ENCODE measurements around the gene NR1I2.

Gene NR1I2

GRCh38 chr3:119778811-119779210 lies 3.1 kb upstream of the NR1I2 start:
- no peak for DNase-seq (ENCODE audit: low read depth in 1 of 2, low spot score in 1 of 2)

GRCh38 chr3:119779731-119780383 lies 2.0 kb upstream of the NR1I2 start:
- no peak for DNase-seq (ENCODE audit: low read depth in 1 of 2, low spot score in 1 of 2)

GRCh38 chr3:119782460-119782859 lies 559 bp downstream of the NR1I2 start:
- DNase-seq (ENCODE audit: low read depth in 1 of 2, low spot score in 1 of 2), result no peak

- DNase-seq (ENCODE audit: low read depth in 1 of 2, low spot score in 1 of 2), result no peak
Observed at GRCh38 chr3:119783255-119783654, 1.4 kb downstream of the NR1I2 start.

- DNase-seq (ENCODE audit: low read depth in 1 of 2, low spot score in 1 of 2), result no peak
Observed at GRCh38 chr3:119783883-119784282, 2.0 kb downstream of the NR1I2 start.

GRCh38 chr3:119786409-119786808 lies 4.5 kb downstream of the NR1I2 start:
- DNase-seq (ENCODE audit: low read depth in 1 of 2, low spot score in 1 of 2), result no peak

GRCh38 chr3:119790369-119790768 lies 8.5 kb downstream of the NR1I2 start:
- DNase-seq (ENCODE audit: low read depth in 1 of 2, low spot score in 1 of 2), result no peak

GRCh38 chr3:119792270-119792669 lies 10.4 kb downstream of the NR1I2 start:
- DNase-seq (ENCODE audit: low read depth in 1 of 2, low spot score in 1 of 2), result no peak

- DNase-seq (ENCODE audit: low read depth in 1 of 2, low spot score in 1 of 2), result no peak
Observed at GRCh38 chr3:119794401-119794800, 12.5 kb downstream of the NR1I2 start.

- no peak for DNase-seq (ENCODE audit: low read depth in 1 of 2, low spot score in 1 of 2)
Observed at GRCh38 chr3:119794971-119795612, 13.2 kb downstream of the NR1I2 start.

GRCh38 chr3:119795849-119796248 lies 13.9 kb downstream of the NR1I2 start:
- no peak for DNase-seq (ENCODE audit: low read depth in 1 of 2, low spot score in 1 of 2)

GRCh38 chr3:119796368-119796767 lies 14.5 kb downstream of the NR1I2 start:
- no peak for DNase-seq (ENCODE audit: low read depth in 1 of 2, low spot score in 1 of 2)

GRCh38 chr3:119796785-119797184 lies 14.9 kb downstream of the NR1I2 start:
- no peak for DNase-seq (ENCODE audit: low read depth in 1 of 2, low spot score in 1 of 2)

GRCh38 chr3:119800844-119801243 lies 18.9 kb downstream of the NR1I2 start:
- no peak for DNase-seq (ENCODE audit: low read depth in 1 of 2, low spot score in 1 of 2)

- no peak for DNase-seq (ENCODE audit: low read depth in 1 of 2, low spot score in 1 of 2)
Observed at GRCh38 chr3:119808244-119808643, 26.3 kb downstream of the NR1I2 start.

- no peak for DNase-seq (ENCODE audit: low read depth in 1 of 2, low spot score in 1 of 2)
Observed at GRCh38 chr3:119808843-119809242, 26.9 kb downstream of the NR1I2 start.

GRCh38 chr3:119809249-119810017 lies 27.5 kb downstream of the NR1I2 start:
- peak in 1 of 2 donors; percentile 6 for DNase-seq (ENCODE audit: low read depth in 1 of 2, low spot score in 1 of 2)

- peak in 1 of 2 donors; percentile 50 for DNase-seq (ENCODE audit: low read depth in 1 of 2, low spot score in 1 of 2)
Observed at GRCh38 chr3:119810018-119810435, 28.1 kb downstream of the NR1I2 start.

- DNase-seq (ENCODE audit: low read depth in 1 of 2, low spot score in 1 of 2), result no peak
Observed at GRCh38 chr3:119812491-119813058, 30.7 kb downstream of the NR1I2 start.

- DNase-seq (ENCODE audit: low read depth in 1 of 2, low spot score in 1 of 2), result no peak
Observed at GRCh38 chr3:119815716-119816115, 33.8 kb downstream of the NR1I2 start.

- DNase-seq (ENCODE audit: low read depth in 1 of 2, low spot score in 1 of 2), result no peak
Observed at GRCh38 chr3:119817071-119817470, 35.2 kb downstream of the NR1I2 start.
